Breast epithelium (tissue), 3 donors: Measurements from ENCODE around the gene OXT.

Source experiments
- CTCF ChIP-seq, 3 donors: fragments of 450-650 bp; IDR thresholded peaks; one replicate each; pipeline ENCODE4 v1.5.1; 2016 to 2017; ENCODE audit warnings: antibody characterized with exemption in 3 of 3, mild to moderate bottlenecking in 3 of 3, moderate library complexity in 3 of 3
- POLR2AphosphoS5 ChIP-seq, 3 donors: sonication (generic); formaldehyde crosslinking; IDR thresholded peaks; one replicate each; pipeline ENCODE4 v1.6.1; 2017; ENCODE audit warnings: antibody characterized with exemption in 3 of 3

DNA sequence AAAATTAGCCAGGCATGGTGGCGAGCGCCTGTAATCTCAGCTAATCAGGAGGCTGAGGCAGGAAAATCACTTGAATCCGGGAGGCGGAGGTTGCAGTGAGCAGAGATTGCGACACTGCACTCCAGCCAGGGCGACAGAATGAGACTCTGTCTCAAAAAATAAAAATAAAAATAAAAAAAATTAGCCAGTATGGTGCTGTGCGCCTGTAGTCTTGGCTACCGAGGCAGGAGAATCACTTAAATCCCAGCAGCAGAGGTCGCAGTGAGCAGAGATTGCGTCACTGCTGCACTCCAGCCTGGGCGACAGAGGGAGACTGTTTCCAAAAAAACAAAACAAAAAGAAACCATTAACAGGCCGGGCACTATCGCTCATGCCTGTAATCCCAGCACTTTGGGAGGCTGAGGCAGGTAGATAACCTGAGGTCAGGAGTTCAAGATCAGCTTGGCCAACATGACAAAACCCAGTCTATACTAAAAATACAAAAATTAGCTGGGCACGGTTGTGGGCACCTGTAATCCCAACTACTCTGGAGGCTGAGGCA, 46.5 kb downstream of the OXT start:
- TF ChIP-seq POLR2AphosphoS5 (IDR thresholded peaks at IDR 0.05) (peak in 1 of 3 donors; percentile 9), CTCF (IDR thresholded peaks at IDR 0.05) (peak; percentile 59 to 82 (median 81))
